ENCODE results near the gene KAT2B.

Gene KAT2B

DNA sequence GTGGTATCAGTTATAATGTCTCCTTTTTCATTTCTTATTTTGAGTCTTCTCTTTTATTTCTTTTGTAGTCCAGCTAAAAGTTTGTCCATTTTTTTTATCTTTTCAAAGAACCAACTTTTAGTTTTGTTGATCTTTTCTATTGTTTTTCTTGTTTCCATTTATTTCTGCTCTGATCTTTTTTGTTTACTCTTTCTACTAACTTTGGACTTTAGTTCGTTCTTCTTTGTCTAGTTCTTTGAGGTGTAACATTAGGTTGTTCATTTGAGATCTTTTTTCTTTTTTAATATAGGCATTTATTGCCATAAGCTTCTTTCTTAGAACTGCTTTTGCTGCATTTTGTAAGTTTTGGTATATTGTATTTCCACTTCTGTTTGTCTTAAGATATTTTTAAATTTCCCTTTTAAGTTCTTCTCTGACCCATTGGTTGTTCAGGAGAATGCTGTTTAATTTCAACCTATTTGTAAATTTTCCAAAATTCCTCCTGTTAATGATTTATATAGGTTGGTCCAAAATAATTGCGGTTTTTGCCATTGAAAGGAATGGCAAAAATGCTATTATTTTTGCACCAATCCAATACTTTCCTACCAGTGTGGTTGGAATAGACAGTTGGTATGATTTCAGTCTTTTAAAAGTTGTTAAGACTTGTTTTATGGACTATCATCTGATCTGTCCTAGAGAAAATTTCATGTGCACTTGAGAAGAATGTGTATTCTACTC lies 51.2 kb downstream of the KAT2B start:
- peaks cover 51% of the 10 kb centered on the region for H3K4me1 Mint-ChIP-seq
- H3K4me3 Mint-ChIP-seq = no peak overlapping the region
- peaks cover 87% of the 10 kb centered on the region for H3K36me3 Mint-ChIP-seq
- H3K27ac Mint-ChIP-seq = peak overlapping the region; percentile 30
- peaks cover 3% of the 10 kb centered on the region for H3K9me3 Mint-ChIP-seq
- ATAC-seq = no peak
- DNase-seq (ENCODE audit: low spot score in 2 of 2) = no peak

GRCh38 chr3:20095470-20095869 lies 55.2 kb downstream of the KAT2B start:
- Mint-ChIP-seq H3K4me1 (peaks cover 65% of the 10 kb centered on the region), H3K27ac (peak overlapping the region; percentile 80), H3K36me3 (peaks cover 85% of the 10 kb centered on the region), H3K9me3 (peaks cover 3% of the 10 kb centered on the region), H3K4me3 (no peak overlapping the region)
- DNase-seq (ENCODE audit: low spot score in 2 of 2) (no peak), ATAC-seq (no peak)

GRCh38 chr3:20096135-20096685 lies 56.0 kb downstream of the KAT2B start:
- ATAC-seq (no peak), DNase-seq (ENCODE audit: low spot score in 2 of 2) (no peak)
- peak overlapping the region; percentile 80 for H3K27ac Mint-ChIP-seq

DNA sequence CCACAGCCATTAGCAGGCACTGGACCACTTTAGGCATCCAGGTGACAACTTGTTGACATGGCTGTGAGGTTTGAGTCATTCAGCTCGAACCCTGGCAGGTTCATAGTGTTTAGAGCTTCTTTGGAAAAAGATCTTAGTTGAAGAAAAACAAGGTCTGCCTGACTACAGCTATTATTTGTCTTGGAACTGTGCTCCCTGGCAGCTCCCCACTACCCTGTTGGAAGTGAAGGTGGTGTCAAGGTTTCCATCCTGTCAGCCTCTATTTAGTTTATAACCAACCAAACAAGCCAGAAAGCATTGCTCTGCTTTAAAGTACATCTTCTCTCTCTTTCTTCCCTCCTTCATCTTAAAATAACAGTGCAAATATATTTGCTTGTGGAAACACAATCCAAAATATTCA lies 56.8 kb downstream of the KAT2B start:
- DNase-seq (ENCODE audit: low spot score in 2 of 2) = no peak
- ATAC-seq = no peak
- Mint-ChIP-seq H3K4me1 (peaks cover 60% of the 10 kb centered on the region), H3K27ac (peak overlapping the region; percentile 80), H3K9me3 (no peaks in the 10 kb centered on the region), H3K4me3 (no peak overlapping the region), H3K36me3 (peaks cover 76% of the 10 kb centered on the region)

More at GRCh38 chr3:20096135-20096685, 56.0 kb downstream of the KAT2B start:
- Mint-ChIP-seq H3K9me3 (peaks cover 3% of the 10 kb centered on the region), H3K4me1 (peaks cover 64% of the 10 kb centered on the region), H3K36me3 (peaks cover 78% of the 10 kb centered on the region), H3K4me3 (no peak overlapping the region)

GRCh38 chr3:20099060-20099459 lies 58.8 kb downstream of the KAT2B start:
- Mint-ChIP-seq H3K36me3 (peaks cover 80% of the 10 kb centered on the region), H3K4me3 (peak overlapping the region; percentile 46), H3K9me3 (no peaks in the 10 kb centered on the region), H3K27ac (peak overlapping the region; percentile 94), H3K4me1 (peaks cover 55% of the 10 kb centered on the region)
- no peak for DNase-seq (ENCODE audit: low spot score in 2 of 2)
- peak; percentile 37 for ATAC-seq

- Mint-ChIP-seq H3K27ac (peak overlapping the region; percentile 94), H3K9me3 (no peaks in the 10 kb centered on the region), H3K4me1 (peaks cover 55% of the 10 kb centered on the region), H3K36me3 (peaks cover 78% of the 10 kb centered on the region), H3K4me3 (peak overlapping the region; percentile 46)
- DNase-seq (ENCODE audit: low spot score in 2 of 2) (no peak), ATAC-seq (no peak)
Observed at GRCh38 chr3:20100151-20100550, 59.9 kb downstream of the KAT2B start.

DNA sequence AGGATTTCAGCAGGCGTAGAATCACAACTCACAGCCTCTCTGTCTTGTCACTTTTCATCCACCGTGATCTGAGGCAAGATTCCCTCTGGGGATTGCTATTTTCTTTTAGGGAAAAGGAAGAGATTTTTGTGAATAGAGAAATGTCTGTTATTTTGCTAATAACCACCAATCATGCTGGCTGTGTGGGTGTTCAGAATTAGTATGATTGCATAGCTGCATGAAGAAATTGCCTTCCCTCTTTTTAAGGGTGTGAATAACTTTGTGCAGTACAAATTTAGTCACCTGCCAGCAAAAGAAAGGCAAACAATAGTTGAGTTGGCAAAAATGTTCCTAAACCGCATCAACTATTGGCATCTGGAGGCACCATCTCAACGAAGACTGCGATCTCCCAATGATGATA lies 60.8 kb downstream of the KAT2B start:
- ATAC-seq = no peak
- H3K27ac Mint-ChIP-seq = peak overlapping the region; percentile 94
- H3K4me1 Mint-ChIP-seq = peaks cover 57% of the 10 kb centered on the region

GRCh38 chr3:20103731-20104130 lies 63.5 kb downstream of the KAT2B start:
- DNase-seq (ENCODE audit: low spot score in 2 of 2) (no peak), ATAC-seq (peak; percentile 49)
- H3K36me3 Mint-ChIP-seq = peaks cover 57% of the 10 kb centered on the region
- H3K9me3 Mint-ChIP-seq = no peaks in the 10 kb centered on the region
- H3K27ac Mint-ChIP-seq = peak overlapping the region; percentile 93
- H3K4me1 Mint-ChIP-seq = peaks cover 55% of the 10 kb centered on the region
- H3K4me3 Mint-ChIP-seq = peak overlapping the region; percentile 63

More for the DNA sequence above, 60.8 kb downstream of the KAT2B start:
- Mint-ChIP-seq H3K9me3 (no peaks in the 10 kb centered on the region), H3K4me3 (peak overlapping the region; percentile 46), H3K36me3 (peaks cover 70% of the 10 kb centered on the region)
- DNase-seq (ENCODE audit: low spot score in 2 of 2) = no peak

DNA sequence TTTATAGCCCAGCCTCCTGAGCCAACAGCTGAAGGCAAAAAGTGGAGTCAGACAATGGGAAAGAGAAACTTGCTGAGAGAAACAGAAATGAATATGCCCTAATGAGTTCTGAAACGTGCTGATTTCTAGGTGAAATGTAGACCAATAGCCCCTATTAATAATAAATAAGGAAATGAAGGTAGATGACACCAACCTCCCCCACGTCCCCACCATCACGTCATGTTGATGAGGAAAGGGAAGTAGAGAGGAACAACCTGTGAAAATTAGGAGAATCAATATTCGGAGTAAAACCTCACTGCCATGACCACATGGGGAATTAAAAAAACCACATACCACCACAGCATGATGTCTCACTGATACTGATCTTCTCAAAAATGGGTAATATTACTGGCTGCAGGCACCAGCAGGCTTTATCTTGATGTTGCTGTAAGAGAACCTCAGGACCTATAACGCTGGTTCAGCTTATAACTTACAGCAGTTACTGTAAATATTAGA lies 64.0 kb downstream of the KAT2B start:
- ATAC-seq = peak; percentile 94
- Mint-ChIP-seq H3K9me3 (no peaks in the 10 kb centered on the region), H3K4me1 (peaks cover 55% of the 10 kb centered on the region), H3K27ac (peak overlapping the region; percentile 93), H3K4me3 (peak overlapping the region; percentile 63), H3K36me3 (peaks cover 53% of the 10 kb centered on the region)
- peak; percentile 39 to 83 for DNase-seq (ENCODE audit: low spot score in 2 of 2)

- Mint-ChIP-seq H3K36me3 (peaks cover 61% of the 10 kb centered on the region), H3K27ac (peak overlapping the region; percentile 93), H3K4me1 (peaks cover 45% of the 10 kb centered on the region), H3K4me3 (peak overlapping the region; percentile 63), H3K9me3 (no peaks in the 10 kb centered on the region)
- DNase-seq (ENCODE audit: low spot score in 2 of 2) = no peak
- no peak for ATAC-seq
Observed at GRCh38 chr3:20105513-20106280, 65.5 kb downstream of the KAT2B start.

DNA sequence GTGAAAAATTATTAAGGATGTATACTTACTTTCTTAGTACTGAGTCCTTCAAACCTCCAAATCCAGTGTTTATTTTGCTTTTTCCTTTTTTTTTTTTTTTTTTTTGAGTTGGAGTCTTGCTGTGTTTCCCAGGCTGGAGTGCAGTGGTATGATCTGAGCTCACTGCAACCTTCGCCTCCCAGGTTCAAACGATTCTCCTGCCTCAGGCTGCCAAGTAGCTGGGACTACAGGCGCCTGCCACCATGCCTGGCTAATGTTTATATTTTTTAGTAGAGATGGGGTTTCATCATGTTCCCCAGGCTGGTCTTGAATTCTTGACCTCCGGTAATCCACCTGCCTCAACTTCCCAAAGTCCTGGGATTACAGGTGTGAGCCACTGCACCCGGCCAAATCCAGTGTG lies 67.5 kb downstream of the KAT2B start:
- Mint-ChIP-seq H3K36me3 (peaks cover 69% of the 10 kb centered on the region), H3K27ac (no peak overlapping the region), H3K9me3 (no peaks in the 10 kb centered on the region), H3K4me1 (peaks cover 38% of the 10 kb centered on the region), H3K4me3 (no peak overlapping the region)
- DNase-seq (ENCODE audit: low spot score in 2 of 2) = no peak
- ATAC-seq = no peak

GRCh38 chr3:20108869-20109268 lies 68.6 kb downstream of the KAT2B start:
- no peak for ATAC-seq
- DNase-seq (ENCODE audit: low spot score in 2 of 2) = no peak
- Mint-ChIP-seq H3K36me3 (peaks cover 69% of the 10 kb centered on the region), H3K4me3 (no peak overlapping the region), H3K9me3 (no peaks in the 10 kb centered on the region), H3K4me1 (peaks cover 38% of the 10 kb centered on the region), H3K27ac (no peak overlapping the region)

DNA sequence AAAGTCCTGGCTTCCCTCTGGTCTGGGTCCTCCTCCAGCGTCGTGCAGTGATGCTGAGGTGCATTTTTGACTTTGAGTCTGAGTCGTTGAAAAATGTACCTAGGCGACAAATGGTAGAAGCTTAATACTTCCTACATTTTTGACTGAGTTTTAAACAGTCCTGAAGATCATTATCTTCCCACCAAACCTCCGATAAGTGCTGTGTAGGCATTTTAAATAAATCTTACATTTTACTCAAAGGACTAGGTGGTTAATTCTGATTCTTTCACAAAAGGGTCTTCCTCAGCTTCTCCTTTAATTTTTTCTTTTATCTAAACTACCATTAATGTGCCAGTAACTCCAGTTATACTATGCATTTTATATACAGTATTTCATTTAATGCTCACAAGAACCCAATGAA lies 70.6 kb downstream of the KAT2B start:
- DNase-seq (ENCODE audit: low spot score in 2 of 2) (no peak), ATAC-seq (no peak)
- H3K4me3 Mint-ChIP-seq = no peak overlapping the region
- H3K9me3 Mint-ChIP-seq = no peaks in the 10 kb centered on the region
- H3K36me3 Mint-ChIP-seq = peaks cover 79% of the 10 kb centered on the region
- peaks cover 27% of the 10 kb centered on the region for H3K4me1 Mint-ChIP-seq
- H3K27ac Mint-ChIP-seq = no peak overlapping the region

DNA sequence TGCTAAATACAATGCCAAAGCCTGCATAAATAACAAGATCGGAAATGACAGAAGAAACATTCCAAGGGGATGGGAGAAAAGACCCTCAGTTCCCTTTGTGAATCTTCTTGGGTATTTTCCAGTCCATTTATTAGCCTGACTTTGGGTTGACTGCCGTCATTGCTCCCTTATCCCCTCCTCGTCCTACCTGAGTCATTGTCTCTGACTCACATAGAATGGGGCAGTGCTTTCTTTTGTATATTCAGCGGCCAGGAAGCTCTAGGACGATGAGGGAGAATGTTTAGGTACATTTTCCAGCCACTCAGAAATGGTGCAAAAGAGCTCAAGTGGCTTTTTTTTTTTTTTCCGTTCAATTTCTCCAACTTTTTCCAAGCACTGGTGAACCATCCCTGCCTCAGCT lies 71.6 kb downstream of the KAT2B start:
- peaks cover 19% of the 10 kb centered on the region for H3K4me1 Mint-ChIP-seq
- DNase-seq (ENCODE audit: low spot score in 2 of 2) (no peak), ATAC-seq (no peak)
- no peak overlapping the region for H3K4me3 Mint-ChIP-seq
- H3K27ac Mint-ChIP-seq = no peak overlapping the region
- H3K9me3 Mint-ChIP-seq = no peaks in the 10 kb centered on the region
- H3K36me3 Mint-ChIP-seq = peaks cover 81% of the 10 kb centered on the region

DNA sequence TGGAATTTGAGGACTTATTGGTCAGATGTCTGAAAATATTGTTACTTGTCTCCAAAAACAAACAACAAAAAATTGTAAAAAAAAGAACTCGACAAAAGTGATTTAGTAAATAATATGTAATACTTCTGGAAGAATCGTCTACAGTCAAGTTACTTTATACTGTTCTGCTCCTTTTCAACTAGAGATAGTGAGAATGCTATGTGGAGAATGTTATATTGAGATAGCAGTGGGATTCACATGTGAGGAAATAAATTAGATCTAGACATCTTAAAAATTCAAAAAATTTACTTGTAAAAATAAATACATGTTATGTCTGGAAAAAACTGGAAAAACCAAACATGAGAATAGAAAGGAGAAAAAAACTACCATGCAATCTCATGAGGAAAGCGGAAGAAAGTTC lies 80.8 kb downstream of the KAT2B start:
- no peak overlapping the region for H3K27ac Mint-ChIP-seq

More for the DNA sequence above, 80.8 kb downstream of the KAT2B start:
- Mint-ChIP-seq H3K4me3 (no peak overlapping the region), H3K4me1 (no peaks in the 10 kb centered on the region), H3K9me3 (no peaks in the 10 kb centered on the region), H3K36me3 (peaks cover 99% of the 10 kb centered on the region)
- ATAC-seq = no peak
- no peak for DNase-seq (ENCODE audit: low spot score in 2 of 2)

Measured in stimulated activated effector memory CD8-positive, alpha-beta T cell treated with anti-CD3 and anti-CD28 coated beads, Interleukin-12 subunit alpha, Interleukin-12 subunit beta, amount 100 ng/mL, for 72 hours (primary cell).